HG02623 (cell line): ENCODE results near the gene ADAMTSL1.

Experiments
- ATAC-seq: cut with Tn5 transposase; IDR thresholded peaks from one replicate; pipeline ENCODE4 v1.9.1; 2021; ENCODE audit warnings: moderate library complexity; ENCODE audit not compliant: unreplicated experiment

ADAMTSL1 gene

GRCh38 chr9:18688581-18689565, 214.9 kb downstream of the ADAMTSL1 start:
- ATAC-seq: no peak

DNA sequence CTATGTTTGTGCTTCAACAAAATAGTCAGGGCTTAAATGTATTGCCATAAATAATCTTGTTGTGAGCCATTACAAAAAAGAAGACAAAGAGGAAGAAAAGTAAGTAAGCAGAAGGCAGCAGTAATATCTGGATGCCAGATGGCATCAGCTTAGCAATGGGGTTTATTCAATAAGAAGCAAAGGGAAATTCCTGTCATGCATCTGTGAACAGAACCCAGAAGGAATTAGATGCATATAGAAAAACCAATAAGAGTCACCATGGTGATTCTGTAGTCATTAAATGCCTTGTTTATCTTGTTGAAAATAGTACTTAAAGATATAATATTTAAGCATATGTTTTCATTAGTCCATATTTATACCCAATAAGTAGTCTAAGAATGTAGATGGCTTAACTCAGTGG, 216.0 kb downstream of the ADAMTSL1 start:
- no peak for ATAC-seq

GRCh38 chr9:18692268-18692667, 218.3 kb downstream of the ADAMTSL1 start:
- no peak for ATAC-seq

DNA sequence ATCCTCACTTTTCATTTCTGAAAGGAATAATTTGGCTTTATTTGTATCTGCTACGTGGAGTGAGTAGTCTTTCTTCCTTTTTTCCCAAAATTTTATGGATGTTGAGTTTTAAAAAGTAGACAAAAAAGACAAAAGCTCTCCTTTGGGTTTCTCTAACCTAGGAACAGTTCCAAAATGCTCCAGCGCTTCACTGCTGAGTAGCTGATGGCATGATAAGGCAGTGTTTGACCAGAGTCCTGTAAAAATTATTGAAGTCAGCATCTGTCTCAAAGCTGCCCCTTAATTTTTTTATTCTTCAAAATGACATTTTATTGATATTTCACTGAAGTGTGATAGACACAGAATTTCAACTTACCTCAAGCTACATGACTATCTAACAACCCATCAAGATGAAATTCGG, 219.0 kb downstream of the ADAMTSL1 start:
- ATAC-seq: no peak

DNA sequence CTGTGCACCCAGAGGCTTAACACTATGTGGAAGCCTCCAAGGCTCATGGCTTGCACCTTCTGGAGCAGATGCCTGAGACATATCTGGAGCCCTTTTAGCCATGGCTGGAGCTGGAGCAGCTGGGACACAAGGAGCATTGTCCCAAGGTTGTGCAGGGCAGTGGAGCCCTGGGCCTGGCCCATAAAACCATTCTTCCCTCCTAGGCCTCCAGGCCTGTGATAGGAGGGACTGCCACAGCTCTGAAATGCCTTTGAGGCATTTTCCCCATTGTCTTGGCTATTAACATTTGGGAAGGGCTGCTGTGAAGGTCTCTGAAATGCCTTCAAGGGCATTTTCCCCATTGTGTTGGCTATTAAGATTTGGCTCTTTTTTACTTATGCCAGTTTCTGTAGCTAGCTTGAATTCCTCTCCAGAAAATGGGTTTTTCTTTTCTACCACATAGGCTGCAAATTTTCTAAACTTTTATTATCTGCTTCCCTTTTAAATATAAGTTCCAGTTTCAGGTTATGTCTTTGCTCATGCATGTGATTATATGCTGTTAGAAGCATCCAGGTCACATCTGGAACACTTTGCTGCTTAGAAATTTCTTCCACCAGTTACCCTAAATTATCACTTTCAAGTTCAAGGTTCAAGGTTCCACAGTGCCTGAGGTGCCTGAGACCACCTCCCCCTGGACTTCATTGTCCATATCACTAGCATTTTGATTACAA, 221.2 kb downstream of the ADAMTSL1 start:
- ATAC-seq: no peak

DNA sequence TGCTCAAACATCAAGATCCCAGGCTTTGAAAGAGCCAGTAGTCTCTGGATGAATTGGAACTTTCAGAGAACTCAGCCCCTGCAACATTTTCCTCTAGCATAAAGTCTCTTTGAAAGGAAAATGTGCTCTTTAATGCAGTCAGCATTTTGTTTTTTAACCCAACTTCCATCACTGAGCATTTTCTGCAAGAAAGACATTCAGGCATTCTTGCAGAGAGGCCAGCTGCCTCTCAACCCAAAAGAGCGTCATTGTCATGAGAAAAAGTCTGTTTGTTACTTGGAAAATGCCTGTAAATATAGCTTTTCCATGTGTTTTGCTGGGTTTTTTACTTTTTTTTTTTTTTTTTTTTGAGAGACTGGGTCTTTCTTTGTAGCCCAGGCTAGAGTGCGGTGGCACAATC, 225.0 kb downstream of the ADAMTSL1 start:
- no peak for ATAC-seq

DNA sequence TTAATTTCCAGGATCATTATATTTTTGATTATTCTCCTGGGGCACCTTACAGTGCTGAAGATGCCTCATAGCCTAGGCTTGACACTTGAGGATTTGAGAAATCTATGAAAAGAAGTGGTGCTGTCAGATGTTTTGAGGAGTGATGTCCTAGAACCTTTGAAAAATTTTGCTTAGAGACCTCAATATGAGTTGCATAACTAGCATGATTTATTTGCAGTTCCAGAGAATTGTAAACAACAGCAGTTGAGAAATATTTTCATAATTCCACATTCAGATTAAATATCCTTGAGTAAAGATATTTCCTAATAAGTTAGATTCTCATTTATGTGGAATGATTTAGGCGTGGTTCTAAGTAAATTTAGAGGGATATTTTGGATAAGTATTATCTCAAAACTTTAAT, 225.8 kb downstream of the ADAMTSL1 start:
- ATAC-seq: no peak

GRCh38 chr9:18700714-18701113, 226.8 kb downstream of the ADAMTSL1 start:
- no peak for ATAC-seq

- no peak for ATAC-seq
Observed at GRCh38 chr9:18703151-18703900, 229.4 kb downstream of the ADAMTSL1 start.

DNA sequence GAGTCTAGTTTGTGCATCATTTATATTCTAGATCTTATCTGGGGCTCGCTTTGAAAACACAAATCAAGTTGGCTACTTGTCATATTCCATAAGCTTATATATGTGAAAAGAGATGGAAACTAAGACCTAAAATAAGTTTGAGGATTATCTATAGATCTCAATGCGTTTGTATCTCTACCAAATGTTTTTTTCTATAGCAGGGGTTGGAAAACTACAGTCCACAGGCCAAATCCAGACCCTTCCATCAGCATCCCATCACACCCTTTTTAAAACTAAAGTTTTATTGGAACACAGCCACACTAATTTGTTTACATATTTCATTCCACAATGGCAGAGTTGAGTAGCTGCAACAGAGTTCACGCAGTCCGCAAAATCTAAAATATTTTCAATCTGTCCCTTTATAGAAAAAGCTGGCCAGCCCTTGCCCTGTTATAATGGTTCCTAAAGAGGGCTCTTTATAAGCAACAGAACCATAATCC, 230.0 kb downstream of the ADAMTSL1 start:
- ATAC-seq: no peak

DNA sequence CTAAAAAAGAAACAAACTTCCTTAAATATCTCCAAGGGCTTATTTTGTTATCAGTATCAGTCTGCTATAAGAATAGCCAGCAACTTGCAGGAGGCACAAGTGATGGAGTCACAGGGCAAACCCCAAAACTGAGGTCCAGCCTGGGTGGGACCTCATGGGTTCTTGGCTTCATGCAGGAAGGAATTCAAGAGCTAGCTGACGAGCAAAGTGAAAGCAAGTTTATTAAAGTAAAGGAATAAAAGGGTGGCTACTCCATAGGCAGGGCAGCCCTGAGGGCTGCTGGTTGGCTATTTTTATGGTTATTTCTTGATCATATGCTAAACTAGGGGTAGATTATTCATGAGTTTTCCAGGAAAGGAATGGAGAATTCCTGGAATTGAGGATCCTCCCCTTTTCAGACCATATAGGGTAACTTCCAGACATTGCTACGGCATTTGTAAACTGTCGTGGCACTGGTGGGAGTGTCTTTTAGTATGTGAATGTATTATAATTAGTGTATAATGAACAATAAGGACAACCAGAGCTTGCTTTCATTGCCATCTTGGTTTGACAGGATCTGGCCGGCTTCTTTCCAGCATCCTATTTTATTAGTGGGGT, 231.9 kb downstream of the ADAMTSL1 start:
- no peak for ATAC-seq

DNA sequence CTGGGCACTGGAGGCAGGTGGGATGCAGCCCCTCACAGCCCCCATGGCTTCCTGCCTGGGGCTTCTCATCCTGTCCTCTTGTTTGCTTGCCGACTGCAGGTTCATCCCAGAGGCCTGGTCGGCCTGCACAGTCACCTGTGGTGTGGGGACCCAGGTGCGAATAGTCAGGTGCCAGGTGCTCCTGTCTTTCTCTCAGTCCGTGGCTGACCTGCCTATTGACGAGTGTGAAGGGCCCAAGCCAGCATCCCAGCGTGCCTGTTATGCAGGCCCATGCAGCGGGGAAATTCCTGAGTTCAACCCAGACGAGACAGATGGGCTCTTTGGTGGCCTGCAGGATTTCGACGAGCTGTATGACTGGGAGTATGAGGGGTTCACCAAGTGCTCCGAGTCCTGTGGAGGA, 232.7 kb downstream of the ADAMTSL1 start:
- ATAC-seq: no peak

GRCh38 chr9:18707061-18707461, 233.1 kb downstream of the ADAMTSL1 start:
- ATAC-seq: no peak

GRCh38 chr9:18707489-18708205, 233.7 kb downstream of the ADAMTSL1 start:
- no peak for ATAC-seq

GRCh38 chr9:18708429-18708828, 234.5 kb downstream of the ADAMTSL1 start:
- ATAC-seq: no peak

DNA sequence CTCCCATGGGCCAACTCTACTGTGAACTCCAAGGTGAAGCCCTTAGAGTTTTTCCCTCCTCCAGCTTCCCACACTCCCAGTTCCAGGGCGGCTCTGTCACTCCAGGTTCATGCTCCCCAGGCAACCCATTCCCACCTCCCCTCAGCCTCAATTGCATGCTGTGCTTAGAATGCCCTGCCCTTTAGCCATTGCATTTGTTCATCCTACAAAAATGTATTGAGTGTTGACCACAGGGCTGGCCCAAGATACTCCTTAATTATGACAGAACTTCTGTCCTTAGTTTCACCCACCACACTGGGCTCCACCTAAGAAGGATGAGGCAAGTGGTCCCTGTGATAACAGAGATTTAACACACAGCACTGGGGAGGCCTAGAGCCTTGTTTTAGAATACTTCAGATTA, 236.1 kb downstream of the ADAMTSL1 start:
- ATAC-seq: no peak

- no peak for ATAC-seq
Observed at GRCh38 chr9:18717759-18718158, 243.8 kb downstream of the ADAMTSL1 start.

DNA sequence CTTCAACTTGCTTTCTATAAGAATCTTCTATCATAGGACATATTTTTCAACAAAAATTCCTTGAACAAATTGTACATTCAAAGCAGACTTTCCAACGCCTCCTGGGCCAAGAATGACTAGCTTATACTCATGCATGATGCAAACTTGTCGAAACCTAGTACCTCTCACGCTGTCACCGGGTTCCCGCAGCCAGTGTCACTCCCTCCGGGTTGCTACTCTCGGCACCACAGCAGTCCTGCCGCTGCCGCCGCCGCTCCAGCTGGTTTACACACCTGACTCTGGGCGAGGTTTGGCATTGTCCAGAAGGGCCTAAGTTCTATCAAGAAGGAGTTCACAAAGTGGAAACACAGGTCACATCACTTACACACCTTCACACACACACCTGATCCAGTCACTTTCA, 244.4 kb downstream of the ADAMTSL1 start:
- ATAC-seq: no peak

- ATAC-seq: no peak
Observed at GRCh38 chr9:18718932-18719331, 245.0 kb downstream of the ADAMTSL1 start.

GRCh38 chr9:18720691-18721090, 246.7 kb downstream of the ADAMTSL1 start:
- ATAC-seq: no peak
